GM10266 (cell line): Measurements from ENCODE around the gene SGMS1.
A peak's percentile ranks its signal among the peaks of the same experiment; 100 is the strongest.
"Not testable (repeated sequence)": the region's sequence is repeated elsewhere in the genome, so short reads cannot be mapped to it uniquely, and the experiment has no call there.

Experiments
- DNase-seq: peaks from one replicate; pipeline ENCODE4 v3.0.0; 2012; ENCODE audit errors: extremely low spot score
- CTCF ChIP-seq: IDR thresholded peaks from 2 replicates; pipeline ENCODE4 v1.5.1; 2012; ENCODE audit warnings: mild to moderate bottlenecking, low read depth; ENCODE audit not compliant: control insufficient read depth, insufficient read depth; ENCODE audit errors: missing control alignments

The SGMS1 gene

GRCh38 chr10:50280049-50280841 is 343.5 kb downstream of the SGMS1 start:
- DNase-seq, result no peak
- TF ChIP-seq CTCF, result no peak

GRCh38 chr10:50279489-50279888 is 344.3 kb downstream of the SGMS1 start:
- no peak for DNase-seq
- no peak for TF ChIP-seq CTCF

- peak; percentile 79 for TF ChIP-seq CTCF
These were observed 348.0 kb downstream of the SGMS1 start for GRCh38 chr10:50275650-50276235.

GRCh38 chr10:50272531-50272930 is 351.2 kb downstream of the SGMS1 start:
- no peak for TF ChIP-seq CTCF
- DNase-seq, result no peak

More at GRCh38 chr10:50275650-50276235, 348.0 kb downstream of the SGMS1 start:
- DNase-seq, result peak; percentile 40

- no peak for TF ChIP-seq CTCF
- no peak for DNase-seq
These were observed 352.0 kb downstream of the SGMS1 start for GRCh38 chr10:50271564-50272250.

GRCh38 chr10:50267877-50268276 is 355.9 kb downstream of the SGMS1 start:
- DNase-seq, result not testable (repeated sequence)

GRCh38 chr10:50262625-50263024 is 361.1 kb downstream of the SGMS1 start:
- DNase-seq, result not testable (repeated sequence)

GRCh38 chr10:50260791-50261281 is 362.9 kb downstream of the SGMS1 start:
- peak; percentile 73 for DNase-seq
- TF ChIP-seq CTCF, result no peak
